Duodenal mucosa (tissue), 2 donors: ENCODE measurements around the gene SERPINB10.

Experiments
- H3K27ac ChIP-seq: one replicate; pipeline ENCODE4 v1.7.0; 2013; ENCODE audit warnings: low read depth, low read length
- H3K27me3 ChIP-seq, 2 donors: one replicate each; pipeline ENCODE4 v1.7.0; 2013; ENCODE audit warnings: low read length in 2 of 2, control low read depth in 1 of 2; ENCODE audit not compliant: insufficient read depth in 2 of 2, control insufficient read depth in 1 of 2
- H3K36me3 ChIP-seq, 2 donors: one replicate each; pipeline ENCODE4 v1.7.0; 2013; ENCODE audit warnings: low read length in 2 of 2, control low read depth in 1 of 2; ENCODE audit not compliant: insufficient read depth in 2 of 2, control insufficient read depth in 1 of 2
- H3K4me1 ChIP-seq, 2 donors: one replicate each; pipeline ENCODE4 v1.7.0; 2013; ENCODE audit warnings: low read length in 2 of 2, control low read depth in 1 of 2; ENCODE audit not compliant: insufficient read depth in 2 of 2, control insufficient read depth in 1 of 2
- H3K4me3 ChIP-seq, 2 donors: one replicate each; pipeline ENCODE4 v1.7.0; 2013; ENCODE audit warnings: low read length in 2 of 2, low read depth in 1 of 2
- H3K9ac ChIP-seq, 2 donors: one replicate each; pipeline ENCODE4 v1.7.0; 2013; ENCODE audit warnings: low read length in 2 of 2, low read depth in 1 of 2
- H3K9me3 ChIP-seq, 2 donors: one replicate each; pipeline ENCODE4 v1.7.0; 2013; ENCODE audit warnings: low read length in 2 of 2, control low read depth in 1 of 2; ENCODE audit not compliant: control insufficient read depth in 1 of 2

The SERPINB10 gene

GRCh38 chr18:63963615-63964256 lies 56.0 kb downstream of the SERPINB10 start:
- Histone ChIP-seq H3K9me3 (no peaks in the 10 kb centered on the region), H3K4me3 (no peak overlapping the region), H3K27me3 (peaks cover 0 to 3% of the 10 kb centered on the region in 2 donors), H3K9ac (no peak overlapping the region), H3K27ac (no peak overlapping the region), H3K36me3 (no peaks in the 10 kb centered on the region), H3K4me1 (peaks cover 4 to 7% of the 10 kb centered on the region in 2 donors)

- no peaks in the 10 kb centered on the region for H3K9me3 ChIP-seq
- peaks cover 4 to 13% of the 10 kb centered on the region in 2 donors for H3K4me1 ChIP-seq
- H3K36me3 ChIP-seq: no peaks in the 10 kb centered on the region
- H3K27me3 ChIP-seq: no peaks in the 10 kb centered on the region
- H3K4me3 ChIP-seq: no peak overlapping the region
- no peak overlapping the region for H3K9ac ChIP-seq
- no peak overlapping the region for H3K27ac ChIP-seq
Measured at GRCh38 chr18:63964908-63965307, 57.1 kb downstream of the SERPINB10 start.

- Histone ChIP-seq H3K27me3 (no peaks in the 10 kb centered on the region), H3K9ac (no peak overlapping the region)
Measured at GRCh38 chr18:63965716-63966330, 58.1 kb downstream of the SERPINB10 start.

DNA sequence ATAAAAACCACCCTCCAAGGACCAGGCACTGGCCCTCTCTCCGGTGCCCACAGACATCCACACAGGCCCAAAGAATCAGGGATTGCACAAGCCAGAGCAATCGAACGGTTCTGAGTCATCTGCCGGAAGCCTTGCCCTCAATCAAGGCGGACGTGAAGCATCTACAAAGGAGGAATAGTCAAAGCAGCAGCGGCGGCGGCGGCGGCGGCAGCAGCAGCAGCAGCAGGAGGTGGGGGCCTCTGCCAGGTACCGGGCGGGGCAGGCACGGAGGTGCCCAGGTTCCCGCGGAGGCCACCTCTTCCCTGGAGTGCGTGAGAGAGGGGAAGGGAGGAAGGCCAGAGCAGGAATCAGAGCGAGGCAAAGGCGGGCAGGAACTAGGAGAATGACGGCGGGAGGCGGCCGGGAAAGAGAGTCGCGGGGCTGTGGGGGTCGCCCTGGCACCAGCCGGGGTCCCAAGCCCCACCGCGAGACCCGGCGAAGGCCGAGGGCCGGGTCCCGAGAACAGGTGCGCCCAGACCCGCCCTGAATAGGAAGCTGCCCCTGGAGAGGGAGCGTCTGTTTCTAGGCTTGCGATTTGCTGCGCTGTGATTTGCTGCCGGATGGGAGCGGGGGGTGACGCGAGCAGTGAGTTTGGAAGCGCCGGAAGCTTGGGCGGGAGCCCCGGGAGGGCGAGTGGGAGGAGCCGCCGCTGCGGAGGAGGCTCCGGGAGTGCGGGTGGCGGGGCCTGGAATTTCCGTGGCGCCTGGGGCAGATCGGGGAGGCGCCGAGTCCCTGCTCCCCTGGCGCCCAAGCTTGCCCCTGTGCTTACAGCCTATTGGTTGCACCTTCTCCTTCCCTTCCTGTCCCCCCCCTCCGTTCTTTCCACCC lies 62.4 kb downstream of the SERPINB10 start, which contains the start of gene SERPINB8:
SERPINB8 (plus strand) TSS at position 140 of the 867 bp plus-strand sequence. CDS start 8,228 bp downstream, outside the sequence.
- no peaks in the 10 kb centered on the region for H3K27me3 ChIP-seq
- H3K36me3 ChIP-seq: no peaks in the 10 kb centered on the region
- no peaks in the 10 kb centered on the region for H3K9me3 ChIP-seq
- peak within 1 kb of the TSS; percentile 88 for H3K9ac ChIP-seq
- H3K4me1 ChIP-seq: peaks cover 20 to 22% of the 10 kb centered on the region in 2 donors
- peak within 1 kb of the TSS; percentile 71 to 90 for H3K4me3 ChIP-seq
- peak within 1 kb of the TSS; percentile 98 for H3K27ac ChIP-seq

More at GRCh38 chr18:63965716-63966330, 58.1 kb downstream of the SERPINB10 start:
- peaks cover 7 to 14% of the 10 kb centered on the region in 2 donors for H3K4me1 ChIP-seq
- H3K27ac ChIP-seq: no peak overlapping the region
- no peaks in the 10 kb centered on the region for H3K9me3 ChIP-seq
- no peak overlapping the region for H3K4me3 ChIP-seq
- H3K36me3 ChIP-seq: no peaks in the 10 kb centered on the region

DNA sequence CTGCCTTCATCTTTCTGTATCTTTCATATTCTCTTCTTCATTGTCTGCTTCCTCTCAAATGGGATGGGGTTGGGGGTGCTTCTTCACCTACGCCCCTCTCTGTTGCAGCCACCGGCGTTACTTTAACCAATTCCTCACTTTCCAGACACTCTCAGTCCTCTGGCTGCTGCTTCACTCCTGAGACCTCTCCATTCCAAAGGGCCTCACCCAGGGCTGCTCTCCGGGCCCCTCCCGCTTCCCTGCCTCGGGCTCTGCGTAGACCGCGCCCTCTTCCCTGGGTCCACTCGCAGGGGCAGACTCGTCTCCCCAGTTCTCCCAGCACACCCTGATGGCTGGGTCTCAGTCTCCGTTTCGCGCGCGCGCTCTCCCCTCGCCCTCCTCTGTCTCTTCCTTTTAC lies 63.0 kb downstream of the SERPINB10 start:
- Histone ChIP-seq H3K27ac (peak overlapping the region; percentile 76), H3K9ac (peak overlapping the region; percentile 88)

DNA sequence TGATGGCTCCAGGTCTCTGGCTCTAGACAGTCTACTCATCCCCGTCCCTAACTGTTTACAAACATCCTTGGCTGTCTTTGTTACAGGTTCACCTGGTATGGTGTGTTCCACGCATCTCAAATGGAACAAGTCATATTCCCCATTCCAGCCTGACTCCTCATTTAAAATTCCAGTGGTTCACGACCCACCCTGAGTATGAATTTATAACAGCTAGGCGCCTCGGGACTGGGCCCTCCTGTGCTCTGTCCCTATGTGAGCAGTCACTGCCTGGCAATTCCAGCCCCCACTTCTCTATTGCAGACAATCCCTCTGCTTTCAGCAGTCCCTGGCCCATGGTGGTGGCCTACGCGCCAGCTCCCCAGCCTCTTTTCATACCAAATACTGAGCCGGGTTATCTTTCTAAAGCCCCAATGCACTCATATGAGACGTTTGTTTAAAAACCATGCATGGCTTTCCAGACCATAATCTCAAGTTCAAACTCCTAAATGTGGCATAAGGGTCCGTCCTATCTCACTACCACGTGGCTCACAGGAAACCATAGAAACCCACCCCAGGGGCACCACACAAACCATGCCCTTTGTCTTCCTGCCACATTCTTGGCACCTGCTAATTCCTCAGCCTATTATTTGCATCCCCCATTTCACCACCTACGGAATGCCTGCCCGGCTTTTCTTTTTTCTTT lies 63.7 kb downstream of the SERPINB10 start:
- peak overlapping the region; percentile 71 to 90 for H3K4me3 ChIP-seq
- H3K36me3 ChIP-seq: no peaks in the 10 kb centered on the region
- peak overlapping the region; percentile 88 for H3K9ac ChIP-seq
- H3K27ac ChIP-seq: no peak overlapping the region
- peaks cover 20 to 24% of the 10 kb centered on the region in 2 donors for H3K4me1 ChIP-seq
- H3K9me3 ChIP-seq: no peaks in the 10 kb centered on the region
- H3K27me3 ChIP-seq: no peaks in the 10 kb centered on the region

More for the DNA sequence above, 63.0 kb downstream of the SERPINB10 start:
- H3K27me3 ChIP-seq: no peaks in the 10 kb centered on the region
- no peaks in the 10 kb centered on the region for H3K9me3 ChIP-seq
- H3K4me3 ChIP-seq: peak overlapping the region; percentile 71 to 90
- H3K4me1 ChIP-seq: peaks cover 20 to 24% of the 10 kb centered on the region in 2 donors
- no peaks in the 10 kb centered on the region for H3K36me3 ChIP-seq

DNA sequence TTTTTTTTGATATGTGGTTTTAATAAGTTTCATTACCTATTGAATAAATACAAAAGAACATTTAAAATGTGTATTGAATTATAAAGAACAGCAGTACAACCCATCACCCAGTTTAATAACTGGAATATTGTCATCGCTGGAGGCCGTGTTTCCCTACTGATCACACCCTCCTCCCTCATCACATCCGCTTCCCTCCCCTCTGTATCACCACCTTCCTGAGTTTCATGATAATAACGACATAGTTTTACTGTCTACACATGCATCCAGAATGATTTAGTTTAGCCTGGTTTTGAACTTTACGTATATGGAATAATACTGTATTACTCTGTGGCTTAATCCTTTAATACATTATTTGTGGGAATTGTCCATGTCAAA lies 64.2 kb downstream of the SERPINB10 start:
- Histone ChIP-seq H3K9ac (no peak overlapping the region), H3K27me3 (no peaks in the 10 kb centered on the region), H3K27ac (no peak overlapping the region), H3K4me3 (no peak overlapping the region), H3K9me3 (no peaks in the 10 kb centered on the region), H3K4me1 (peaks cover 20 to 24% of the 10 kb centered on the region in 2 donors), H3K36me3 (no peaks in the 10 kb centered on the region)

DNA sequence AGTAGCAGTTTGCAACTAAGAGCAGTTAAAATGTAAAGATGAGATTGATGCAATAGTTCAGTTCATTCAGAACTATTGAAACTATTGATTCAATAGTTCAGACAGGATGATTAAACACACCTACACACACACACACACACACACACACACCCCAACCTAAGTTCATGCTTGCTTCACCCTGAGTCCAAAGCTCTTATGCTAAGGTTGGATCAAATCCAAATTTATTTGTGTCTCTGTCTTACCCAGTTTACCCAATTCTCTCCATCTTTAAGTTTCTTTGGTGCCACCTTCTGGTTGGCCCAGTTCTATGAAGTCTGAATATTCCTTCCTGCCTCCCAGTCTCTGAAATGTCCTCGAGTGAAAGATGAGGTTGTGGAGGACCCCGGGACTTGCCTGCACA lies 67.2 kb downstream of the SERPINB10 start:
- Histone ChIP-seq H3K27me3 (no peaks in the 10 kb centered on the region), H3K27ac (no peak overlapping the region), H3K4me1 (peaks cover 23 to 24% of the 10 kb centered on the region in 2 donors), H3K9me3 (no peaks in the 10 kb centered on the region), H3K36me3 (no peaks in the 10 kb centered on the region), H3K4me3 (no peak overlapping the region), H3K9ac (no peak overlapping the region)

GRCh38 chr18:63975628-63976027 lies 67.9 kb downstream of the SERPINB10 start:
- Histone ChIP-seq H3K4me3 (no peak overlapping the region), H3K4me1 (peaks cover 23 to 27% of the 10 kb centered on the region in 2 donors), H3K36me3 (no peaks in the 10 kb centered on the region), H3K9ac (no peak overlapping the region), H3K27me3 (no peaks in the 10 kb centered on the region), H3K9me3 (no peaks in the 10 kb centered on the region), H3K27ac (no peak overlapping the region)
